Left forelimb (tissue), 1 donor: Measurements from ENCODE around the gene KLHL24.
"Not testable (repeated sequence)": the region's sequence is repeated elsewhere in the genome, so short reads cannot be mapped to it uniquely, and the experiment has no call there.

Source experiments
- DNase-seq: peaks from one replicate; pipeline ENCODE4 v3.0.0-alpha.2; 2018; ENCODE audit warnings: low spot score

The KLHL24 gene

GRCh38 chr3:183636221-183637105 lies 1.0 kb downstream of the KLHL24 start:
- peak; percentile 94 for DNase-seq

GRCh38 chr3:183637106-183637486 lies 1.7 kb downstream of the KLHL24 start:
- no peak for DNase-seq

GRCh38 chr3:183637633-183638032 lies 2.2 kb downstream of the KLHL24 start:
- not testable (repeated sequence) for DNase-seq

GRCh38 chr3:183638101-183638852 lies 2.9 kb downstream of the KLHL24 start:
- no peak for DNase-seq

- not testable (repeated sequence) for DNase-seq
These were observed 5.2 kb downstream of the KLHL24 start for GRCh38 chr3:183640635-183641034.

GRCh38 chr3:183641882-183642281 lies 6.5 kb downstream of the KLHL24 start:
- DNase-seq = no peak

GRCh38 chr3:183644244-183644643 lies 8.8 kb downstream of the KLHL24 start:
- no peak for DNase-seq

GRCh38 chr3:183645254-183645653 lies 9.8 kb downstream of the KLHL24 start:
- DNase-seq = no peak

GRCh38 chr3:183650554-183650953 lies 15.1 kb downstream of the KLHL24 start:
- DNase-seq = no peak

- no peak for DNase-seq
These were observed 18.0 kb downstream of the KLHL24 start for GRCh38 chr3:183653209-183654064.

GRCh38 chr3:183654727-183655126 lies 19.3 kb downstream of the KLHL24 start:
- DNase-seq = no peak

- DNase-seq = no peak
These were observed 26.7 kb downstream of the KLHL24 start for GRCh38 chr3:183662099-183662498.

- DNase-seq = no peak
These were observed 29.5 kb downstream of the KLHL24 start for GRCh38 chr3:183664913-183665381.

GRCh38 chr3:183680061-183680460 lies 44.6 kb downstream of the KLHL24 start:
- DNase-seq = no peak

GRCh38 chr3:183687705-183688104 lies 52.3 kb downstream of the KLHL24 start:
- DNase-seq = no peak

GRCh38 chr3:183688874-183689273 lies 53.5 kb downstream of the KLHL24 start:
- DNase-seq = no peak

- DNase-seq = not testable (repeated sequence)
These were observed 54.2 kb downstream of the KLHL24 start for GRCh38 chr3:183689621-183690020.

- DNase-seq = no peak
These were observed 55.1 kb downstream of the KLHL24 start for GRCh38 chr3:183690402-183690995.

GRCh38 chr3:183692436-183692835 lies 57.0 kb downstream of the KLHL24 start:
- DNase-seq = no peak

GRCh38 chr3:183695569-183696364 lies 60.3 kb downstream of the KLHL24 start:
- no peak for DNase-seq

- DNase-seq = no peak
These were observed 61.7 kb downstream of the KLHL24 start for GRCh38 chr3:183697123-183697609.
